ENCODE results near the gene PLPP6.
A peak's percentile ranks its signal among the peaks of the same experiment; 100 is the strongest.
"Not testable (repeated sequence)": the region's sequence is repeated elsewhere in the genome, so short reads cannot be mapped to it uniquely, and the experiment has no call there.

The PLPP6 gene

DNA sequence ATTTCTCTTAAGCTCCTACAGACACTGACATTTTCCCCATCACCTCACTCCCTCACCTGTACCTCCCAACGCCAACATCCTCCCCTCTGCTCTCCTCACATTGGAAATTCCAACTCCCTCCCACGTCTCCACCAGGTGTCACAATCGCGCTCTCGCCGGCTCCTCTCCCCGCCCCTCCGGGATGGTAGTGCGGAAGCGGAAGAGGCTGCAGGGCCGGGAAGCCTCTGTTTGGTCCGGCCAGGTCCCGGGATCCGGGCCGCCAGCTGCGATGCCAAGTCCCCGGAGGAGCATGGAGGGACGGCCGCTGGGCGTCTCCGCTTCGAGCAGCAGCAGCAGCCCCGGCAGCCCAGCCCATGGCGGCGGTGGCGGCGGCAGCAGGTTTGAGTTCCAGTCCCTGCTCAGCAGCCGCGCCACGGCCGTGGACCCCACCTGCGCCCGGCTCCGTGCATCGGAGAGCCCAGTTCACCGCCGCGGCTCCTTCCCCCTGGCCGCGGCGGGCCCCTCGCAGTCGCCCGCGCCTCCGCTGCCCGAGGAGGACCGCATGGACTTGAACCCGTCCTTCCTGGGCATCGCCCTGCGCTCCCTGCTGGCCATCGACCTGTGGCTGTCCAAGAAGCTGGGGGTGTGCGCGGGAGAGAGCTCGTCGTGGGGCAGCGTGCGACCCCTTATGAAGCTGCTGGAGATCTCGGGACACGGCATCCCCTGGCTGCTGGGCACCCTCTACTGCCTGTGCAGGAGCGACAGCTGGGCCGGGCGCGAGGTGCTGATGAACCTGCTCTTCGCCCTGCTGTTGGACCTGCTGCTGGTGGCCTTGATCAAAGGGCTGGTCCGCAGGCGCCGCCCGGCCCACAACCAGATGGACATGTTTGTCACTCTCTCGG, at the start of gene PLPP6:
Gene PLPP6, plus strand, starts transcription at position 187 of the 881 bp plus-strand sequence. Its CDS starts 82 bp downstream, at position 269.
- DNase-seq = peak; percentile 72

DNA sequence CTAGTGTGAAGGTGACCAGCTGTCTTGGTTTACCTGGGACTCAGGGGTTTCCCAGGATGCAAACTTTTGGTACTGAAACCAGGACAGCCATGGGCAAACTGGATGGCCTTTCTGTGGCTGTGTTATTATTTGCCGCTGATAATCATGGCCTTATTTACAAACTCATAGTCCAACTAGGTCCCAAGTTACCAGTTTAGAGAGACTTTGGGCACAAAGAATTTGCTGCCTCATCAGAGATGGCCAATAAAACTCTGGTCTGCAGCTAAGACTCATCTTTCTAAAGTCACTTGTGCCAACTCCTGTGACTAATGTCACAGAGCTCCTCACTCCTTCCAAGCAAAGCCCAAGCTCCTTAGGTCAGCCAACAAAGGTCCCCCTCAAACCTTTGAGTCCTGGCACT, 47.5 kb upstream of the PLPP6 start:
- DNase-seq = no peak

DNA sequence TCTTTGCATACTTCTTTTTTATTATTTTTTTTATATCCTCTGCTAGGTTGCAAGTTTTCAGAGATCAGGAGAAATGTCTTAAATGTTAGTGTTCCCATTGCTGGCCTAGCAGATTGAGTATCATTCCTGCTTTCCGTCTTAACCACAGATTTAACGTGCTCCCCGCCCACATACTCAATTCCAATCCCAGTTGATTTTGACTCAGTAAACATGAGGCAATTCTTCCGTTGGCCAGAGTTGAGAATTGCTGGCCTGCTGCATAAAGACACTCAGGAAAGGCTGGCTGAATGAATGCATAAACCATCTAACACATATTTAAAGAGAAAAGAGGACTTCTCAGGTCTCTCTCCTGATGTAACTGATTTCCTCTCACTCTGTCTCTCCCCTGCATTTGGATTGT, 46.8 kb upstream of the PLPP6 start:
- no peak for DNase-seq

DNA sequence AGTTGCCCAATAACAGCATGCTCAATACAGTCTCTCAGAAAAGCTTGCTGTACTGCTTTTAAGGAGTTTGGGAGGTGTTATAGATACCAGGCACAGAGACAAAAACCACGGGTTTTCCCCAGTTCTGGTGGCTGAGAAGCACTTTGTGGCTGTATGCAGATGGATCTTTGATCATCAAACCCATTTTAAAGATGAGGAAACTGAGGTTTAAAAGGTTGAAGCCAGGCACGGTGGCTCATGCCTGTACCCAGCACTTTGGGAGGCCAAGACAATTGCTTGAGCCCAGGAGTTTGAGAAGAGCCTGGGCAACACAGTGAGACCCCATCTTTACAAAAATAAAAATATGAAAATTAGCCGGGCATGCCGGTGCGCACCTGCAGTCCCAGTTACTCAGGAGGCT, 46.3 kb upstream of the PLPP6 start:
- DNase-seq = no peak

DNA sequence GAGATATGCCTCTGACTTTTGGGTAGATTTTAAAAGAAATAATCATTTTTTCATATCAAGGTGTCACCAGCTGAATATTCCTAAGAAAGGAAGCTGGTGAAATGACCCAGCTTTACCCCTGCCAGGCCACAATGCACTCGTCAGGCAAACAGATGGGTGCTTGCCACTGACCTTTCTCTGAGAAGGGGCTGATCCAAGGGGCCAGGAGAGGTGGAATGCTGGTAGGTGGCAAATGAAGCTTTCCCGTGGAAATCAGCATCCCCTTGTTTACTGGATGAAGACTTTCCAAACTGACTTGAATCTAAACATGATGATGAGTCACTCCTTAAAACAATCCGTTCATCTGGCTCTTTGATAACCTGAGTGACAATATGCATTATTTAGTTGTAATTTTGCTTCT, 44.3 kb upstream of the PLPP6 start:
- no peak for DNase-seq

DNA sequence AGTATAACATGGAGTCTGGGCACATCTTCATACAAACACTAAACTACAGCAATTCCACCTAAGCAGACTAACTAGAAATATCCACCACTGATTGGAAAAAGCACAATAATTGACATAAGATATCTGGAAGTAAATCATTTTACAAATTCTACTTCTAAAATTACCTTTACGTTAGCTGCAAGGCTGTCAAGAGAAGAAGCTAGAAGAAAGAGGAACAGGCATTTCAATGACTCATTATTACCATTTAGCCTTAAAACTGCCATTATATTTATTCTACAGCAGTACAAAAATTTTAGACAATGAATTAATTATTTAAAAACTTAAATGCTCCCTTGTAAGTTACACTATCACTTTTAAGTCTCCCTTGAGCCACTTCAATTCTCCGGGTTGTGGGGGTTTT, 43.4 kb upstream of the PLPP6 start:
- DNase-seq = no peak

DNA sequence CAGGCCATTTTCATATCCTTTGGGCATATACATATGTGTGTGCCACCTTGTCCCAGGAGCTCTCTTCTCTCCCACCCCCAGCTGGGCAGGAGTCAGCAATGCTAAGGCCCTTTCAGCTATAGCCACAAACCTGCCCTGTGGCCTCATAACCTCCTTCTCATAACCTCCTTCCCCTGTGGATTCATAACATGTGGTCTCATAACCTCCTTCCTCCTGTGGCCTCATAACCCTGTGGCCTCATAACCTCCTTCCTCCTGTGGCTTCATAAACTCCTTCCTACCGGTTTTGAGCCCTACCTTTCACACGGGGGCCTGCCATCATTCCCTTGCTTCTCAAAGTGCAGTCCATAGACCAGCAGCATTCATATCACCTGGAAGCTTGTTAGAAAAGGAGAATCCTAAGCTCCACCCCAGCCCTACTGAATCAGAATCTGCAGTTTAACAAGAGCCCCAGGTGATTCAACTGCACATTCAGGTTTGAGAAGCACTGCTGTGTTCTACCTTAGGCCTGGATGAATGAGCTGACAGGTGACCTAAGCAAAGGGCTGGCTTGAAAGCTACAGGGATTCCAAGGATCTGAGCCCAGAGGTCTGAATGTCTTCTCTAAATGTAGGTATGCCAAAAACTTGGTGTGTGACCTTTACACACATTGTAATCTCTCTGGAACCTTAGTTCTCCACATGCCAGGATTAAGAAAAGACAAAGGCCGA, 41.9 kb upstream of the PLPP6 start:
- DNase-seq = no peak

DNA sequence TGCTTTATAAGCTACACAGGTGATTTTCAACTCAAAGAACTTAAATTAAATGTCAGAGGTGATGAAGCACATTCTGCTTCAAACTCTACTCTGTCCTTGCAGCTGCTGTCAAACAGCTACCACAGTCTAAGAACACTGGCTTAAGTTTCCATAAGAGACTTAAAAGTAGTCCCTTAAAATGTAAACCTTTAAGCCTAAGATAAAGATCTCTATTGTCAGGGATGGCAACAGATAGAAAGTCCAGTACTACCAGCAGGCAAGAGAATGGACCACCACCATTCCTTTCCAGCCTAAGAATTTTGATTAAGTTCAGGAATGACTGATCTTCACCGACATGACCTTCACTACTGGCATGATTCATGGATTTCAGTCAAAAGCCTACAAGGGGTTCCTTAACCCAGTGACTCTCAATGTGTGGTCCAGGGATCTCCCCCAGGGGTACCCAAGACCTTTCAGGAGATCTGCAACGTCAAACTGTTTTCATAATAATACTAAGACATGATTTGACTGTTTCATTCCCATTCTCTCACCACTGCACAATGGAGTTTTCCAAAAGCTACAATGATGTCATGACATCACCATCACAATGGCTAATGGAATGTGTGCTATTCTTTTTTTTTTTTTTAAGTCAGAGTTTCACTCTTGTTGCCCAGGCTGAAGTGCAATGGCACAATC, 41.1 kb upstream of the PLPP6 start:
- DNase-seq = no peak

DNA sequence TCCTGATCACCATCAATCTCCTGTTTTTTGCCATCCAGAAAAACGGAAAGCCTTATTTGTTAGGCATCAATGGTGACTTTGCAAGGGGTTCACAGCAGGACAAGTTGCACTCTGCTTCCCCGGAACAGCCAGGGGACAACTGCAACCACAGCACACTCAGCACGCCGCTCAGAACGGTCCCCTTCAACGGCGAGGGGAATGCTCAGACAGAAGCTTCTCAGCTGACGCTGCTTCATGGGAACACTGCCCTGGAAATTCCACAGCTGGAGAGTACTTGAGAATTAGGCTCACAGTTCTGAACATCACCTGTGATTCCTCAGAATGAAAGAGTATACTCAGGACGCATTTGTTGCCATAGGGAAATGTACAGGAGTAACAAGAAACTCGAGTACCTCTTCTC, 40.1 kb upstream of the PLPP6 start:
- no peak for DNase-seq

DNA sequence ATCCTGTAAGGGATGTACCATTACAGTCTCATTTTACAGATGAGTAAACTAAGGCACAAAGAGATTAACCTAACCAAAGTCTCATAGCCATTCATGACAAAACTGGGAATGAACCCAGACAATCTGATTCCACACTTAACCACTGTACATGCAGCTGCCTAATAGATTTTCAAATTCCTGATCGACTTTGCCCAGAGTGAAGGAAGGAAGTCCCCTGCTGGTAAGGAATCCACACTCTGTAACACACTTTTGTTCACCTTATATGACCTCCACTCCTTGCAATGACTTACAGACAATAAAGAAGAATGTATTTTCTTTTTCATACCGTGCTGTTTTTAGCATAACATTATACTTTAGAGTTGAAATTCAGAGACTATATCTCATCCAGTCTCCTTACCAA, 31.3 kb upstream of the PLPP6 start:
- DNase-seq = no peak

DNA sequence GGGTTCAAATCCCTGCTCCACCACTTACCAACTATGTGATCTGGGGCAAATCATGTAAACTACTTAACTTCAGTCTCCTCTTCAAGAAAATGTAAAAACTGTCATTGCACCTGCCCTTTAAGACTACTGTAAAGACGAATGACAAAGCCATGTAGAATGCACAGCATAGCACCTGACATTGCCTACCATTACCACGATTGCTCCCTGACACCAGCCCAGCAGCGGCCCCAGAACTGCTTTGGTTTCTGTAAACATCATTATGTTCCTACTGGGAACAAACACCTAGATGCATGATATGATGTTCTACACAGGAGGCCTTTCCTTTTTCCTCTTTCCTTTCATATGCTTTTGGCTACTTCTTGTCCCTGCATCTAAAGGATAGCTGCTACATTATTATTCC, 23.1 kb upstream of the PLPP6 start:
- no peak for DNase-seq

DNA sequence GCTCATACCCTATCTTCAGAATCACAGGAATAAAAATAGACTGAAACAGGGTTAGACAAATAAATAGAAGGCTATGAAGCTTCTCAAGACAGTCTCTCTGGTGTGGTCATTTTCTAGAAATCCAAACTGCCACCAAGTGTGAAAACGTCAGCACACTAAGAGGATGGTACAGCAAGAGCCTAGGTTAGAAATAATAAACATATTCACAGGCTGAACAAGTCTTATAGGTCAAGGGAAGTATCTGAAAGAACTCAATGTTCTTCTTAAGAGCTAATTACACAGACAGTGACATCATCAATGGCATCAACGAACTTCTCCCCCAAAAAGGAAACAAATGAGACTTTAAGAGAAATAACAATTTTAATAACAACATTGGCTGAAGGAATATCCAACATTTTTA, 22.7 kb upstream of the PLPP6 start:
- DNase-seq = no peak

DNA sequence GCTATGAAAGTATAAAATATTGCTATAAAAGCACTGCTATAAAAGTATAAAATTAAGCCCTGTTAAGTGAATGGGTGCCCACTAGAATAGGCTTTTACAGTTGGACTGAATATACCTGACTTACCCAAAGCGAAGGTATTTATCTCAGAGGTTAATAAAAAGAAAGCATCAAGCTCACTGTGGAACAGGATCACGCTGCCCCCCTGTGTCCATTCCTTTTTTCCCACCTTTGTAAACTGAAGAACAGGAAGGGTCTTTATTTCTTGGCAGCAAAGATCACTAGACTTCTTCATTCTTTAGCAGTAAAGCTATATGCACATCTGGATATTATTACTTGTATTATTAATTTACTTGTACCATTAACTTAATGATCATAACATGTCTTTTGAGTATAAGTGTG, 22.1 kb upstream of the PLPP6 start:
- DNase-seq = peak; percentile 52

DNA sequence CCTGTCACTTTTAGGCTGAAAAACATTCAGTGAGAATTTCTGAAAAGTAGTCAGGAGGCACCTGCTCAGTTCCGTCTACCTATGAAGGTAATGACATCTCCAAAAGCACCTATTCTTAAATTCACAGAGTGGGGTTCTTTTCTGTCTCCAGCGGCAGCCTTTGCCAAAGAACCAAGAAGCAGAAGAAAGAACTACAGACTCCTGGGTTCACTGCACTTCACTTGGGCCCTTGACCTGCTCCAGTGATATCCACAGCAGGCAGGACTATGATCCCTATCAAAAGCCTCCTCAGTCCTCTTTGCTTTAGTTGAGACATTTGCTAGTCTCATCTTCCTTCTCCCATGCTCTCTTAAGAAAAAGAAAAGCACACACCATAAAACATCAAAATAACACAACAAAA, 19.7 kb upstream of the PLPP6 start:
- no peak for DNase-seq

DNA sequence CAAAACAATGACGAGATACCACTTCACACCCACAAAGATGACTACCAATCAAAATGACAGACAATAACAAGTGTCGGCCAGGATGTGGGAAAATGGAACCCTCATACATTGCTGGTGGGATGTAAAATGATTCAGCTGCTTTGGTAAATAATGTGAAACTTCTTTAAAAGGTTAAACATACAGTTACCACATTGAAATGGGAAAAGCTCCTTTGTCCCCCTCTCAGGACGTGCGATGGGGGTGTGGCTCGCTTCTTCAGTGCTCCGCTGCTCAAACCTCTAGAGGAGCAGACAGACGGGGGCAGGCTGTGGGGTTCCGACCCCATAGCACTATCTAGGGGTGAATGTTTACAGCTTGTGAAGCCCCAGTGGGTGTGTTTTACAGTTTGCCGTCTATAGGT, 8.0 kb upstream of the PLPP6 start:
- DNase-seq = no peak

DNA sequence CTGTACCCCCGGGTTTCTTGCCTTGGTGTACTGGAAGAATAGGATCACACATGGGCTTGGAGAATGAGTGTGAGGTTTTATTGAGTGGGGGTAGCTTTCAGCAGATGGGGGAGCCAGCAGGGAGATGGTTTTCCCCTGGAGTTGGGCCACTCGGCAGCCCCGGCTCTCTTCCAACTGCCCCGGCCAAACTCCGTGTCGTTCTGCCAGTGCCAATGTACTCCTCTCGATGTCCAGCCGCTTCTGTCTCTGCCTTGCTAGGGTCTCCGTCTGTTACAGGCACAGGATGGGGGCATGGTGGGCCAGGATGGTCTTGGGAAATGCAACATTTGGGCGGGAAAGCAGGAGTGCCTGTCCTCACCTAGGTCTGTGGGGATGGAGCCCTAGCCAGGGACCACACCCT, 7.6 kb upstream of the PLPP6 start:
- no peak for DNase-seq

DNA sequence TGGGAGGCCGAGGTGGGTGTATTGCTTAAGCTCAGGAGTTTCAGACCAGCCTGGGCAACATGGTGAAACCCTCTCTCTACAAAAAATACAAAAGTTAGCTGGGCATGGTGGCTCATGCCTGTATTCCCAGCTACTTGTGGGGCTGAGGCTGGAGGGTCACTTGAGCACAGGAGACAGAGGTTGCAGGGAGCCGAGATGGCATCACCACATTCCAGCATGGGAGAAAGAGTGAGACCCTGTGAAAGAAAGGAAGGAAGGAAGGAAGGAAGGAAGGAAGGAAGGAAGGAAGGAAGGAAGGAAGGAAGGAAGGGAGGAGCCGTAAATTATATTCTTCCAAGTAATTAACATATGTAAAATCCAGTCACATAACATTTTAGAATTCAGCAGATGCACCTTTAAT, 5.9 kb upstream of the PLPP6 start:
- not testable (repeated sequence) for DNase-seq

DNA sequence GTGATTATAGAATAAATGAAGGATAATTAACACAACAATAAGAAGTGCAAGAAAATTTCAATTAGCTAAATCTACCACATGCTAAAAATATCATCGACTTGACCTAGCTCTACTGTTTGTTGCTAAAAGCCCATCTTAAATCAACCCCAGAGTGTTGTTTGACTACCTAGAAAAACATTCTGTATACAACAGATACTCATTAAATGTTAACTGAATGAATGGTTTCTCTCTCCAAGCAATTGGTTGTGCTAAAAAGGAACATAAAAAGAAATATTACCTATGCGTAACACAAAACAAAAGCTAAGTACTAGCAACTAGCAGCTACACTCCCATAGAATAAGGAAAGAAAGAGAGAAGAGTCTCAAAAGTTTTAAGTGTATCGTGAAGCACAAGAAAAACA, 5.5 kb upstream of the PLPP6 start:
- DNase-seq = no peak

DNA sequence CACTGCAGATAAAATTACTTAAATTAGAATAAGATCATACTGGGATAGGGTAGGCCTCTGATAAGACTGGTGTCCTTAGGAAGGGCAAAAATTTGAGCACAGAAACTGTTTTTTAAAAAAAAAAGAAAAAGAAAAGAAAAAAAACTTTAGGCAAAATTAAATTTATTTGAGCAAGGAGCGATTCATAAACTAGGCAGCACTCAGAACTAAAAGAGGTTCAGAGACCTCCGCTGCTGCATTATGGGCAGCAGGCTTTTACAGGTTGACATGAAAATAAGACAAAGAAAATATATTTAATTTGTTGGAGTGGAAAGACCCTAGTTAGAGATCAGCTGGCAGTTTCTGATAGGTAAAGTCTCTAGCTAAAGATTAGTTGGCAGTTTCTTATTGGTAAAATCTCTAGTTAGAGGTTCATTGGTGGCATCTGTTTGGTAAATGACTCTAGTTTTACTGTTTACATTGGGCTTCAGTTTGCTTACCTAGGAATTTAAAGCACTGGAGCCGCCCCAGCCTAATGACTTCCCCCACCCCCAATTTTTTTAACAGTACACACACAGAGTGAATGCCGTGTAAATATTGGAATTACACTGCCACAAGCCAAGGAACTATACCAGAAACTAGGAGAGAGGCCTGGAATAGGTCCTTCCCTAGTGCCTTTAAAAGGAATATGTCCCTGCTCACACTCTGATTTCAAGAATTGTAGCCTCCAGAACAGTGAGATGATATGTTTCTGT, 4.5 kb upstream of the PLPP6 start:
- DNase-seq = no peak

DNA sequence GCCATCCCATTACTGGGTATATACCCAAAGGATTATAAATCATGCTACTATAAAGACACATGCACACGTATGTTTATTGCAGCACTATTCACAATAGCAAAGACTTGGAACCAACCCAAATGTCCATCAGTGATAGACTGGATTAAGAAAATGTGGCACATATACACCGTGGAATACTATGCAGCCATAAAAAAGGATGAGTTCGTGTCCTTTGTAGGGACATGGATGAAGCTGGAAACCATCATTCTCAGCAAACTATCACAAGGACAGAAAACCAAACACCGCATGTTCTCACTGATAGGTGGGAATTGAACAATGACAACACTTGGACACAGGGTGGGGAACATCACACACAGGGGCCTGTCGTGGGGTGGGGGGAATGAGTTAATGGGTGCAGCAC, 1.4 kb upstream of the PLPP6 start:
- DNase-seq = not testable (repeated sequence)

DNA sequence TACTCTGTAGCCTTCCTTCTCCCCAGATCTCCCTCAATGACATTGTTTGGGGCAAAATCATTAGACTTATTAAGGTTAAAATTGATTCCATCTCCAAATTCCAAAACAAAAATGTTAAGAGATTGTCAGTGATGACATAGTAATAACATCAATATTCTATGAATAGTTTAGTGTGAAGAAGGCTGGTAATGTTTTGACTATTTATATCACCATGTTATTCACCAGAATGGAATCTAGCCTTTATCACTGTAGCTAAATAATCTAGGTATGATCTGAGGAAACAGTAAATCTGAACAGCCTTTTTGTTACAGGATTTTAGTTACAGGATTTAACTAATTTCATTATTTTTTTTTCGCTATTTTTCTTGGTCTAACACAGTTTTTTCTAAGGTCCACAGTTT, 929 bp upstream of the PLPP6 start:
- DNase-seq = no peak

DNA sequence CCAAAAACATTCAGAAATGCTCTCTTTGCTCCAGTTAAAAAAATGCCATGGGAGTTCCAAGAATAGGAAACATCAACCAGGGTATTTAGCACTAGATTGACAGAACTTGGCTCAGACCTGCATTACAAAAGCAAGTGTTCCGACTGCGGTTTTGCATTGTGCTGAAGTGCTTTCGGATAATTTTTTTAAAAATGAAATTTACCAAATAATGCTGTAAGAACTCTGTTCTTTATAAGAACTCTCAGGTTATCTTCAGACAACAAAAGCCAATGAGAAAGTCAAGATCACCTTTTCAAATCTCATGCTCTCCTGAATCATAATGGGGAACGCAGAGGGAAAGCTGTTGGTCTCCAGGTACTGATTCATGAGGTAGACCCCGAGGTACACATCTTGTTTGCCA, 483 bp upstream of the PLPP6 start:
- no peak for DNase-seq

All from activated T-cell treated with anti-CD3 and anti-CD28 coated beads, Interleukin-2, amount 50 U/mL, for 1 hour (primary cell).